ENCODE results near the gene SURF6.

SURF6 gene

GRCh38 chr9:133282464-133283238 is 53.3 kb downstream of the SURF6 start:
- DNase-seq: no peak

- DNase-seq: no peak
Measured at GRCh38 chr9:133280392-133280791, 55.6 kb downstream of the SURF6 start.

Data from activated CD4-positive, alpha-beta T cell treated with anti-CD3 and anti-CD28 coated beads, Interleukin-10, Interleukin-2, amounts not matched to agents 100 ng/mL and 50 ng/mL, durations not matched to agents 16 hours and 8 hours (primary cell).